ENCODE results near the gene GIMAP1. TPM values are rescaled to one million over a fixed set of nuclear protein-coding genes. Genes with fewer than 3 reads are reported as not detected.

Gene GIMAP1
- total and polyA plus RNA-seq, 2 of the 8 experiments (the other 6 are each of a cell fraction or from before 2014, with no cell fraction given), result not detected

DNA sequence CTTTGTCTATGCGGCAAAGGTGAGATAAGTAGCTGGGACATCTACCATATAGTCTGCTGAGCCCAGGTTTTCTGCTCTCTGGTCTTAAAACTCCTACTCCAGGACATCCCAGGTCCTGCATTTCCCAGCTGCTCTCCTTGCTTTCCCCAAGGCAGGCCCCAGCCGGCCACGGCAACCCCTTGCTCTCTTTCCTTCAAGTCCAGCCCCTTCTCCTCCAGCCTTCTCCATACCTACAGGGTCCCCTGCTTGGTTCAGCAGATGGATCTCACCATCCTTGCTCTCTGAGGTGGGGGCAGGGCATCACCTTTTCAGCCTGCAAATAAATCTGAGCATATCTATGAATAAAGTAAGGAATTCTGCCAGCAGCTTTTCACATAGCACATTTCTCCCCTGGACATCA, 29.5 kb downstream of the GIMAP1 start (continued):
- TF ChIP-seq, protein P1, sequence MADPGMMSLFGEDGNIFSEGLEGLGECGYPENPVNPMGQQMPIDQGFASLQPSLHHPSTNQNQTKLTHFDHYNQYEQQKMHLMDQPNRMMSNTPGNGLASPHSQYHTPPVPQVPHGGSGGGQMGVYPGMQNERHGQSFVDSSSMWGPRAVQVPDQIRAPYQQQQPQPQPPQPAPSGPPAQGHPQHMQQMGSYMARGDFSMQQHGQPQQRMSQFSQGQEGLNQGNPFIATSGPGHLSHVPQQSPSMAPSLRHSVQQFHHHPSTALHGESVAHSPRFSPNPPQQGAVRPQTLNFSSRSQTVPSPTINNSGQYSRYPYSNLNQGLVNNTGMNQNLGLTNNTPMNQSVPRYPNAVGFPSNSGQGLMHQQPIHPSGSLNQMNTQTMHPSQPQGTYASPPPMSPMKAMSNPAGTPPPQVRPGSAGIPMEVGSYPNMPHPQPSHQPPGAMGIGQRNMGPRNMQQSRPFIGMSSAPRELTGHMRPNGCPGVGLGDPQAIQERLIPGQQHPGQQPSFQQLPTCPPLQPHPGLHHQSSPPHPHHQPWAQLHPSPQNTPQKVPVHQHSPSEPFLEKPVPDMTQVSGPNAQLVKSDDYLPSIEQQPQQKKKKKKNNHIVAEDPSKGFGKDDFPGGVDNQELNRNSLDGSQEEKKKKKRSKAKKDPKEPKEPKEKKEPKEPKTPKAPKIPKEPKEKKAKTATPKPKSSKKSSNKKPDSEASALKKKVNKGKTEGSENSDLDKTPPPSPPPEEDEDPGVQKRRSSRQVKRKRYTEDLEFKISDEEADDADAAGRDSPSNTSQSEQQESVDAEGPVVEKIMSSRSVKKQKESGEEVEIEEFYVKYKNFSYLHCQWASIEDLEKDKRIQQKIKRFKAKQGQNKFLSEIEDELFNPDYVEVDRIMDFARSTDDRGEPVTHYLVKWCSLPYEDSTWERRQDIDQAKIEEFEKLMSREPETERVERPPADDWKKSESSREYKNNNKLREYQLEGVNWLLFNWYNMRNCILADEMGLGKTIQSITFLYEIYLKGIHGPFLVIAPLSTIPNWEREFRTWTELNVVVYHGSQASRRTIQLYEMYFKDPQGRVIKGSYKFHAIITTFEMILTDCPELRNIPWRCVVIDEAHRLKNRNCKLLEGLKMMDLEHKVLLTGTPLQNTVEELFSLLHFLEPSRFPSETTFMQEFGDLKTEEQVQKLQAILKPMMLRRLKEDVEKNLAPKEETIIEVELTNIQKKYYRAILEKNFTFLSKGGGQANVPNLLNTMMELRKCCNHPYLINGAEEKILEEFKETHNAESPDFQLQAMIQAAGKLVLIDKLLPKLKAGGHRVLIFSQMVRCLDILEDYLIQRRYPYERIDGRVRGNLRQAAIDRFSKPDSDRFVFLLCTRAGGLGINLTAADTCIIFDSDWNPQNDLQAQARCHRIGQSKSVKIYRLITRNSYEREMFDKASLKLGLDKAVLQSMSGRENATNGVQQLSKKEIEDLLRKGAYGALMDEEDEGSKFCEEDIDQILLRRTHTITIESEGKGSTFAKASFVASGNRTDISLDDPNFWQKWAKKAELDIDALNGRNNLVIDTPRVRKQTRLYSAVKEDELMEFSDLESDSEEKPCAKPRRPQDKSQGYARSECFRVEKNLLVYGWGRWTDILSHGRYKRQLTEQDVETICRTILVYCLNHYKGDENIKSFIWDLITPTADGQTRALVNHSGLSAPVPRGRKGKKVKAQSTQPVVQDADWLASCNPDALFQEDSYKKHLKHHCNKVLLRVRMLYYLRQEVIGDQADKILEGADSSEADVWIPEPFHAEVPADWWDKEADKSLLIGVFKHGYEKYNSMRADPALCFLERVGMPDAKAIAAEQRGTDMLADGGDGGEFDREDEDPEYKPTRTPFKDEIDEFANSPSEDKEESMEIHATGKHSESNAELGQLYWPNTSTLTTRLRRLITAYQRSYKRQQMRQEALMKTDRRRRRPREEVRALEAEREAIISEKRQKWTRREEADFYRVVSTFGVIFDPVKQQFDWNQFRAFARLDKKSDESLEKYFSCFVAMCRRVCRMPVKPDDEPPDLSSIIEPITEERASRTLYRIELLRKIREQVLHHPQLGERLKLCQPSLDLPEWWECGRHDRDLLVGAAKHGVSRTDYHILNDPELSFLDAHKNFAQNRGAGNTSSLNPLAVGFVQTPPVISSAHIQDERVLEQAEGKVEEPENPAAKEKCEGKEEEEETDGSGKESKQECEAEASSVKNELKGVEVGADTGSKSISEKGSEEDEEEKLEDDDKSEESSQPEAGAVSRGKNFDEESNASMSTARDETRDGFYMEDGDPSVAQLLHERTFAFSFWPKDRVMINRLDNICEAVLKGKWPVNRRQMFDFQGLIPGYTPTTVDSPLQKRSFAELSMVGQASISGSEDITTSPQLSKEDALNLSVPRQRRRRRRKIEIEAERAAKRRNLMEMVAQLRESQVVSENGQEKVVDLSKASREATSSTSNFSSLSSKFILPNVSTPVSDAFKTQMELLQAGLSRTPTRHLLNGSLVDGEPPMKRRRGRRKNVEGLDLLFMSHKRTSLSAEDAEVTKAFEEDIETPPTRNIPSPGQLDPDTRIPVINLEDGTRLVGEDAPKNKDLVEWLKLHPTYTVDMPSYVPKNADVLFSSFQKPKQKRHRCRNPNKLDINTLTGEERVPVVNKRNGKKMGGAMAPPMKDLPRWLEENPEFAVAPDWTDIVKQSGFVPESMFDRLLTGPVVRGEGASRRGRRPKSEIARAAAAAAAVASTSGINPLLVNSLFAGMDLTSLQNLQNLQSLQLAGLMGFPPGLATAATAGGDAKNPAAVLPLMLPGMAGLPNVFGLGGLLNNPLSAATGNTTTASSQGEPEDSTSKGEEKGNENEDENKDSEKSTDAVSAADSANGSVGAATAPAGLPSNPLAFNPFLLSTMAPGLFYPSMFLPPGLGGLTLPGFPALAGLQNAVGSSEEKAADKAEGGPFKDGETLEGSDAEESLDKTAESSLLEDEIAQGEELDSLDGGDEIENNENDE (IDR thresholded peaks at IDR 0.05; ENCODE audit: insufficient replicate concordance, low read length), result no peak
- TF ChIP-seq TCF12 (IDR thresholded peaks at IDR 0.05; ENCODE audit: low read depth, low read length), result no peak
- no peak for TF ChIP-seq NANOG (IDR thresholded peaks at IDR 0.05; ENCODE audit: insufficient read depth, low read depth, low read length, poor library complexity, severe bottlenecking)
- TF ChIP-seq CHD2 (IDR thresholded peaks at IDR 0.05; ENCODE audit: low read length), result no peak
- no peak for TF ChIP-seq RAD21 (IDR thresholded peaks at IDR 0.05 in 1 of 2, conservative IDR thresholded peaks at IDR 0.05 in 1 of 2; ENCODE audit: low read depth in 2 of 2, low read length in 2 of 2)
- TF ChIP-seq, protein P2, sequence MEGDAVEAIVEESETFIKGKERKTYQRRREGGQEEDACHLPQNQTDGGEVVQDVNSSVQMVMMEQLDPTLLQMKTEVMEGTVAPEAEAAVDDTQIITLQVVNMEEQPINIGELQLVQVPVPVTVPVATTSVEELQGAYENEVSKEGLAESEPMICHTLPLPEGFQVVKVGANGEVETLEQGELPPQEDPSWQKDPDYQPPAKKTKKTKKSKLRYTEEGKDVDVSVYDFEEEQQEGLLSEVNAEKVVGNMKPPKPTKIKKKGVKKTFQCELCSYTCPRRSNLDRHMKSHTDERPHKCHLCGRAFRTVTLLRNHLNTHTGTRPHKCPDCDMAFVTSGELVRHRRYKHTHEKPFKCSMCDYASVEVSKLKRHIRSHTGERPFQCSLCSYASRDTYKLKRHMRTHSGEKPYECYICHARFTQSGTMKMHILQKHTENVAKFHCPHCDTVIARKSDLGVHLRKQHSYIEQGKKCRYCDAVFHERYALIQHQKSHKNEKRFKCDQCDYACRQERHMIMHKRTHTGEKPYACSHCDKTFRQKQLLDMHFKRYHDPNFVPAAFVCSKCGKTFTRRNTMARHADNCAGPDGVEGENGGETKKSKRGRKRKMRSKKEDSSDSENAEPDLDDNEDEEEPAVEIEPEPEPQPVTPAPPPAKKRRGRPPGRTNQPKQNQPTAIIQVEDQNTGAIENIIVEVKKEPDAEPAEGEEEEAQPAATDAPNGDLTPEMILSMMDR (IDR thresholded peaks at IDR 0.05; ENCODE audit: control extremely low read depth in 1 of 3, insufficient read depth in 1 of 3, low read depth in 1 of 3, low read length in 3 of 3), result no peak
- TF ChIP-seq, protein P3, sequence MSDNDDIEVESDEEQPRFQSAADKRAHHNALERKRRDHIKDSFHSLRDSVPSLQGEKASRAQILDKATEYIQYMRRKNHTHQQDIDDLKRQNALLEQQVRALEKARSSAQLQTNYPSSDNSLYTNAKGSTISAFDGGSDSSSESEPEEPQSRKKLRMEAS (IDR thresholded peaks at IDR 0.05), result no peak
- no peak for TF ChIP-seq EZH2 (IDR thresholded peaks at IDR 0.05; ENCODE audit: low read depth, low read length, severe bottlenecking)

Data from H1 (cell line).